A673 (cell line): ENCODE data around the gene HESX1. TPM values are rescaled to one million over a fixed set of nuclear protein-coding genes. Genes with fewer than 3 reads are reported as not detected.

ENCODE experiments used
- BruUV-seq: library from RNA; stranded (reverse); fragments of 400-500 nt; replicated peaks from 2 replicates; lab custom pipeline; 2021; lab: Mats Ljungman, UMichigan
- CTCF ChIA-PET: fragments of 300-600 bp; sonication (Branson Sonifier 250); formaldehyde crosslinking; loops from one replicate; lab custom pipeline; 2022; ENCODE audit warnings: antibody characterized with exemption; lab: Charles Lee
- POLR2A ChIA-PET: fragments of 300-600 bp; sonication (Branson Sonifier 250); formaldehyde crosslinking; loops from one replicate; lab custom pipeline; 2022; ENCODE audit warnings: antibody characterized with exemption; ENCODE audit not compliant: low non-redundant PET; lab: Charles Lee
- DNase-seq: peaks from one replicate; pipeline ENCODE4 v3.0.0-alpha.2; 2015; ENCODE audit warnings: low spot score
- H3K27ac ChIP-seq: fragments of 200-600 bp; sonication (generic); 2 replicates; pipeline ENCODE4 v1.5.1; 2016; ENCODE audit warnings: mixed run types, low read depth, mild to moderate bottlenecking, mixed read lengths, antibody characterized with exemption, low read length; ENCODE audit not compliant: poor library complexity, severe bottlenecking
- H3K27me3 ChIP-seq: fragments of 200-600 bp; sonication (generic); replicated peaks from 2 replicates; pipeline ENCODE4 v1.6.1; 2017; ENCODE audit warnings: mixed run types, low read depth, mild to moderate bottlenecking, mixed read lengths, antibody characterized with exemption, low read length; ENCODE audit not compliant: insufficient read depth, poor library complexity
- H3K36me3 ChIP-seq: fragments of 200-600 bp; sonication (generic); 2 replicates; pipeline ENCODE4 v1.6.1; 2016; ENCODE audit warnings: mixed run types, mild to moderate bottlenecking, mixed read lengths, antibody characterized with exemption, low read length; ENCODE audit not compliant: insufficient read depth, poor library complexity, severe bottlenecking
- H3K4me1 ChIP-seq: fragments of 200-600 bp; sonication (generic); 2 replicates; pipeline ENCODE4 v1.6.1; 2017; ENCODE audit warnings: mixed run types, mild to moderate bottlenecking, mixed read lengths, antibody characterized with exemption, low read length; ENCODE audit not compliant: insufficient read depth, poor library complexity, severe bottlenecking
- H3K4me3 ChIP-seq: fragments of 200-600 bp; sonication (generic); 2 replicates; pipeline ENCODE4 v1.5.1; 2016; ENCODE audit warnings: low read depth, mixed run types, mild to moderate bottlenecking, mixed read lengths, low read length; ENCODE audit not compliant: poor library complexity, severe bottlenecking
- H3K9me3 ChIP-seq: fragments of 200-600 bp; sonication (generic); 2 replicates; pipeline ENCODE4 v1.6.1; 2016; ENCODE audit warnings: mixed run types, low read depth, mild to moderate bottlenecking, mixed read lengths, antibody characterized with exemption, low read length; ENCODE audit not compliant: poor library complexity, severe bottlenecking
- EZH2 ChIP-seq: fragments of 200-600 bp; sonication (generic); IDR thresholded peaks from 2 replicates; pipeline ENCODE4 v1.6.1; 2017; ENCODE audit warnings: borderline replicate concordance, low read depth, mild to moderate bottlenecking, mixed read lengths, antibody characterized with exemption, low read length; ENCODE audit not compliant: poor library complexity, severe bottlenecking
- intact Hi-C: fragments of 100-400 bp; cut with micrococcal nuclease; formaldehyde crosslinking; loops from one replicate; pipeline ENCODE4 v1.10.0; 2022; ENCODE audit not compliant: unreplicated experiment
- total RNA-seq: library from RNA; stranded (reverse); gene quantifications from 2 replicates; pipeline ENCODE4 v1.2.3, GENCODE V29; 2021
- TF ChIP-seq, protein P1 (sequence below): fragments of 300-800, 200-600 bp; sonication (generic); conservative IDR thresholded peaks from 2 replicates; pipeline ENCODE4 v1.5.1; 2017; ENCODE audit warnings: low read depth, mild to moderate bottlenecking, antibody characterized with exemption, low read length, moderate library complexity, mixed read lengths

Gene HESX1
- total RNA-seq, 1 experiment from 2014 or later = not detected

GRCh38 chr3:57233799-57234198 lies 34.0 kb upstream of the HESX1 start:
- Histone ChIP-seq H3K4me1 (no peaks in the 10 kb centered on the region), H3K9me3 (no peaks in the 10 kb centered on the region), H3K36me3 (peaks cover 7% of the 10 kb centered on the region), H3K27ac (no peak overlapping the region), H3K4me3 (no peak overlapping the region), H3K27me3 (no peaks in the 10 kb centered on the region)
- BruUV-seq = no TSS peak
- intact Hi-C loops = no loop called here
- TF ChIP-seq, protein P1, sequence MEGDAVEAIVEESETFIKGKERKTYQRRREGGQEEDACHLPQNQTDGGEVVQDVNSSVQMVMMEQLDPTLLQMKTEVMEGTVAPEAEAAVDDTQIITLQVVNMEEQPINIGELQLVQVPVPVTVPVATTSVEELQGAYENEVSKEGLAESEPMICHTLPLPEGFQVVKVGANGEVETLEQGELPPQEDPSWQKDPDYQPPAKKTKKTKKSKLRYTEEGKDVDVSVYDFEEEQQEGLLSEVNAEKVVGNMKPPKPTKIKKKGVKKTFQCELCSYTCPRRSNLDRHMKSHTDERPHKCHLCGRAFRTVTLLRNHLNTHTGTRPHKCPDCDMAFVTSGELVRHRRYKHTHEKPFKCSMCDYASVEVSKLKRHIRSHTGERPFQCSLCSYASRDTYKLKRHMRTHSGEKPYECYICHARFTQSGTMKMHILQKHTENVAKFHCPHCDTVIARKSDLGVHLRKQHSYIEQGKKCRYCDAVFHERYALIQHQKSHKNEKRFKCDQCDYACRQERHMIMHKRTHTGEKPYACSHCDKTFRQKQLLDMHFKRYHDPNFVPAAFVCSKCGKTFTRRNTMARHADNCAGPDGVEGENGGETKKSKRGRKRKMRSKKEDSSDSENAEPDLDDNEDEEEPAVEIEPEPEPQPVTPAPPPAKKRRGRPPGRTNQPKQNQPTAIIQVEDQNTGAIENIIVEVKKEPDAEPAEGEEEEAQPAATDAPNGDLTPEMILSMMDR = no peak
- TF ChIP-seq EZH2 = no peak
- DNase-seq = no peak
- ChIA-PET POLR2A (no interaction called here), CTCF (no interaction called here)

DNA sequence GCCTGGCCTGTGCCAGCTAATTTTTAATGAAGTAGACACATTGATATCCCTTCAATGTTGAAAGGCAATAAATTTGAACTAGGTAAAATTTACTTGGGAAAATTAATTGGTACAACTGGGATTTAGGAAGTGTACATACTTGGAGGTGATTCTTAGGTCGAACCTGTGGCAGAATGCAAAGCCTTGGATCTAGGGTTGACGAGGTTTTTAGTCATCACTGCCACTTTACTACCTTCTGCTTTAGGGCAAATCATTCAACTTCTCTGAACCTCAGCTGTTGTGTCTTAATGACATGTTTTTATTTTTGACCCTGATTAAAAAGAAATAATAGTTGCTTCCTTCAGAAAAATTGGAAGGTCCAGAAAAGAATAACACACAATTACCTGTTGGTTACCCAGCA lies 30.2 kb upstream of the HESX1 start:
- peaks cover 5% of the 10 kb centered on the region for H3K4me1 ChIP-seq
- no peaks in the 10 kb centered on the region for H3K27me3 ChIP-seq
- CTCF ChIA-PET = no interaction called here
- no peak overlapping the region for H3K4me3 ChIP-seq
- DNase-seq = no peak
- BruUV-seq = no TSS peak
- POLR2A ChIA-PET = no interaction called here
- TF ChIP-seq, protein P1 = no peak
- no peak for TF ChIP-seq EZH2
- no peaks in the 10 kb centered on the region for H3K36me3 ChIP-seq
- intact Hi-C loops = no loop called here
- H3K9me3 ChIP-seq = no peaks in the 10 kb centered on the region
- no peak overlapping the region for H3K27ac ChIP-seq

GRCh38 chr3:57227930-57228751 lies 28.4 kb upstream of the HESX1 start:
- H3K9me3 ChIP-seq = no peaks in the 10 kb centered on the region
- peak; percentile 39 for DNase-seq
- intact Hi-C loops = no loop called here

More at GRCh38 chr3:57227930-57228751, 28.4 kb upstream of the HESX1 start:
- no TSS peak for BruUV-seq
- no peak for TF ChIP-seq EZH2
- TF ChIP-seq, protein P1 = no peak
- Histone ChIP-seq H3K27me3 (no peaks in the 10 kb centered on the region), H3K4me3 (peak overlapping the region; percentile 71), H3K36me3 (no peaks in the 10 kb centered on the region), H3K27ac (peak overlapping the region; percentile 61), H3K4me1 (peaks cover 5% of the 10 kb centered on the region)
- CTCF ChIA-PET = no interaction called here
- POLR2A ChIA-PET = no interaction called here
